H1 (cell line): ENCODE measurements around the gene PTGES. TPM values are rescaled to one million over a fixed set of nuclear protein-coding genes. Genes with fewer than 3 reads are reported as not detected.

ENCODE experiments used
- CTCF ChIA-PET: fragments of 300-600 bp; sonication (Branson Sonifier 250); formaldehyde crosslinking; loops from one replicate; lab custom pipeline; 2021; ENCODE audit not compliant: partially characterized antibody; lab: Charles Lee
- POLR2A ChIA-PET: fragments of 300-600 bp; sonication (Branson Sonifier 250); formaldehyde crosslinking; loops from one replicate; lab custom pipeline; 2021; ENCODE audit warnings: inconsistent platforms; ENCODE audit not compliant: partially characterized antibody; lab: Charles Lee
- DNase-seq, 2 experiments: peaks; one replicate each; pipeline versions ENCODE4 v3.0.0 to v3.0.0-alpha.2; 2010 to 2022; ENCODE audit warnings: low spot score in 2 of 2, low read depth in 1 of 2, mixed read lengths in 1 of 2
- FAIRE-seq: peaks from 2 replicates; lab custom pipeline; 2011; peaks lifted over from hg19 to GRCh38; lab: Jason Lieb, UNC
- H2AFZ ChIP-seq: 2 replicates; pipeline ENCODE4 v1.8.1; 2012; ENCODE audit warnings: low read length, inconsistent platforms
- H2AK5ac ChIP-seq: 2 replicates; pipeline ENCODE4 v1.6.1; 2013; ENCODE audit warnings: low read depth, low read length
- H2BK120ac ChIP-seq: replicated peaks from 2 replicates; pipeline ENCODE3; 2013; ENCODE audit warnings: low read depth, low read length, inconsistent platforms
- H2BK12ac ChIP-seq: 2 replicates; pipeline ENCODE4 v1.6.1; 2013; ENCODE audit warnings: low read depth, low read length
- H2BK15ac ChIP-seq: 2 replicates; pipeline ENCODE4 v1.6.1; 2013; ENCODE audit warnings: low read length
- H2BK20ac ChIP-seq: 2 replicates; pipeline ENCODE4 v1.6.1; 2013; ENCODE audit warnings: low read length
- H2BK5ac ChIP-seq: 2 replicates; pipeline ENCODE4 v1.6.1; 2013; ENCODE audit warnings: low read depth, low read length
- H3K14ac ChIP-seq: 2 replicates; pipeline ENCODE4 v1.6.1; 2013; ENCODE audit warnings: inconsistent platforms; ENCODE audit not compliant: insufficient read length
- H3K18ac ChIP-seq: 2 replicates; pipeline ENCODE4 v1.6.1; 2013; ENCODE audit warnings: low read length; ENCODE audit errors: extremely low read depth
- H3K23ac ChIP-seq: 2 replicates; pipeline ENCODE4 v1.6.1; 2013; ENCODE audit warnings: inconsistent platforms; ENCODE audit not compliant: insufficient read length
- H3K23me2 ChIP-seq: 2 replicates; pipeline ENCODE4 v1.6.1; 2013; ENCODE audit warnings: low read depth, low read length
- H3K27ac ChIP-seq: 2 replicates; pipeline ENCODE4 v1.6.1; 2011; ENCODE audit warnings: low read depth, low read length, inconsistent platforms
- H3K27me3 ChIP-seq, 4 experiments: replicated peaks in 1 of 4; 1 replicate in 1 of 4; 2 replicates in 3 of 4; pipeline versions ENCODE4 v1.6.1 to v1.8.1; 2011 to 2013; ENCODE audit warnings: low read length in 3 of 4, mild to moderate bottlenecking in 3 of 4, inconsistent platforms in 2 of 4, mixed read lengths in 2 of 4, moderate library complexity in 1 of 4; ENCODE audit not compliant: control insufficient read depth in 3 of 4, insufficient read depth in 3 of 4; ENCODE audit errors: extremely low read depth in 1 of 4
- H3K36me3 ChIP-seq, 4 experiments: 2 replicates each; pipeline versions ENCODE4 v1.6.1 to v1.8.1; 2011 to 2013; ENCODE audit warnings: mild to moderate bottlenecking in 4 of 4, low read length in 3 of 4, moderate library complexity in 2 of 4, control low read depth in 1 of 4, inconsistent platforms in 1 of 4; ENCODE audit not compliant: insufficient read depth in 4 of 4, control insufficient read depth in 2 of 4
- H3K4ac ChIP-seq: replicated peaks from 2 replicates; pipeline ENCODE3; 2013; ENCODE audit warnings: low read length, low read depth, mixed read lengths, inconsistent platforms; ENCODE audit not compliant: insufficient read length
- H3K4me1 ChIP-seq, 4 experiments: replicated peaks in 1 of 4; 1 replicate in 1 of 4; 2 replicates in 3 of 4; pipeline versions ENCODE4 v1.6.1 to v1.8.1; 2011 to 2013; ENCODE audit warnings: low read length in 3 of 4, inconsistent platforms in 2 of 4, mixed read lengths in 1 of 4; ENCODE audit not compliant: insufficient read depth in 4 of 4, control insufficient read depth in 3 of 4
- H3K4me2 ChIP-seq, 2 experiments: 2 replicates each; pipeline versions ENCODE4 v1.6.1 to v1.8.1; 2011 to 2013; ENCODE audit warnings: low read depth in 2 of 2, low read length in 2 of 2, control low read depth in 1 of 2, inconsistent platforms in 1 of 2, mild to moderate bottlenecking in 1 of 2; ENCODE audit not compliant: insufficient read depth in 1 of 2
- H3K4me3 ChIP-seq, 4 experiments: fragments of 200-600, 300-600 bp in 1 of 4; sonication (generic), shearing (Covaris generic), sonication (Bioruptor Twin) in 1 of 4; 2 replicates each; pipeline versions ENCODE4 v1.5.1 to v1.8.1; 2011 to 2016; ENCODE audit warnings: low read length in 4 of 4, low read depth in 3 of 4, control low read depth in 2 of 4, inconsistent platforms in 2 of 4, mild to moderate bottlenecking in 2 of 4, mixed read lengths in 1 of 4, moderate library complexity in 1 of 4; ENCODE audit not compliant: insufficient read depth in 2 of 4; ENCODE audit errors: extremely low read depth in 1 of 4
- H3K56ac ChIP-seq: replicated peaks from 2 replicates; pipeline ENCODE3; 2013; ENCODE audit warnings: low read depth, mild to moderate bottlenecking, mixed read lengths, low read length, inconsistent platforms; ENCODE audit not compliant: insufficient read length
- H3K79me1 ChIP-seq: 2 replicates; pipeline ENCODE4 v1.6.1; 2013; ENCODE audit warnings: low read depth, low read length, control low read depth
- H3K79me2 ChIP-seq, 2 experiments: 2 replicates each; pipeline versions ENCODE4 v1.6.1 to v1.8.1; 2012 to 2013; ENCODE audit warnings: low read length in 2 of 2, mild to moderate bottlenecking in 2 of 2, inconsistent platforms in 1 of 2; ENCODE audit not compliant: insufficient read depth in 2 of 2, control insufficient read depth in 1 of 2
- H3K9ac ChIP-seq, 4 experiments: replicated peaks in 1 of 4; 1 replicate in 1 of 4; 2 replicates in 3 of 4; pipeline versions ENCODE4 v1.6.1 to v1.8.1; 2011 to 2013; ENCODE audit warnings: low read depth in 3 of 4, low read length in 3 of 4, control low read depth in 2 of 4, mild to moderate bottlenecking in 2 of 4, moderate library complexity in 2 of 4, inconsistent platforms in 1 of 4; ENCODE audit errors: extremely low read depth in 1 of 4
- H3K9me3 ChIP-seq, 2 experiments: 2 replicates each; pipeline versions ENCODE4 v1.6.1 to v1.8.1; 2012 to 2013; ENCODE audit warnings: mild to moderate bottlenecking in 2 of 2, moderate library complexity in 2 of 2, control low read depth in 1 of 2, inconsistent platforms in 1 of 2, low read depth in 1 of 2, low read length in 1 of 2, mixed read lengths in 1 of 2; ENCODE audit not compliant: insufficient read depth in 2 of 2
- H4K20me1 ChIP-seq, 2 experiments: replicated peaks in 1 of 2; 2 replicates each; pipeline versions ENCODE3 to v1.8.1; 2011 to 2013; ENCODE audit warnings: inconsistent platforms in 2 of 2, low read length in 2 of 2, mild to moderate bottlenecking in 1 of 2; ENCODE audit not compliant: insufficient read depth in 2 of 2, control insufficient read depth in 1 of 2
- H4K5ac ChIP-seq: 2 replicates; pipeline ENCODE4 v1.6.1; 2013; ENCODE audit warnings: low read length, low read depth, mixed read lengths, inconsistent platforms; ENCODE audit not compliant: insufficient read length
- H4K8ac ChIP-seq: 2 replicates; pipeline ENCODE4 v1.8.0; 2013; ENCODE audit warnings: mild to moderate bottlenecking, moderate library complexity, low read length, inconsistent platforms; ENCODE audit not compliant: insufficient read depth; ENCODE audit errors: extremely low read depth
- H4K91ac ChIP-seq: replicated peaks from 2 replicates; pipeline ENCODE3; 2013; ENCODE audit warnings: low read length, mixed read lengths, inconsistent platforms; ENCODE audit not compliant: insufficient read length
- CBX8 ChIP-seq: fragments of 300-800, 300-1000 bp; sonication (generic); IDR thresholded peaks from 2 replicates; pipeline ENCODE4 v1.7.1; 2016; ENCODE audit warnings: low read depth, low read length, borderline replicate concordance
- CTCF ChIP-seq, 3 experiments: IDR thresholded peaks; 1 replicate in 2 of 3; 2 replicates in 1 of 3; pipeline versions ENCODE4 v1.5.1 to v1.6.1; 2011; ENCODE audit warnings: low read length in 3 of 3, mild to moderate bottlenecking in 3 of 3, inconsistent platforms in 2 of 3, low read depth in 1 of 3, moderate library complexity in 1 of 3; ENCODE audit not compliant: insufficient read depth in 1 of 3; ENCODE audit errors: control extremely low read depth in 1 of 3
- SP2 ChIP-seq: IDR thresholded peaks from 2 replicates; pipeline ENCODE4 v1.6.1; 2012; ENCODE audit warnings: mild to moderate bottlenecking, low read length, inconsistent platforms
- SRF ChIP-seq: IDR thresholded peaks from 2 replicates; pipeline ENCODE4 v1.6.1; 2011; ENCODE audit warnings: mild to moderate bottlenecking, low read depth, low read length, moderate library complexity
- ZNF274 ChIP-seq: IDR thresholded peaks from 2 replicates; pipeline ENCODE4 v1.7.0; 2012; ENCODE audit warnings: low read length, borderline replicate concordance; ENCODE audit errors: extremely low read depth
- WGBS, 2 experiments: shearing (Covaris generic) in 1 of 2; methylation state at CpG; one replicate each; pipeline versions ENCODE4 v1.1.6 to v1.1.7; 2013 to 2015; ENCODE audit warnings: low lambda C conversion rate in 2 of 2, mixed read lengths in 2 of 2, inconsistent platforms in 1 of 2, low coverage in 1 of 2, missing lambda C conversion rate in 1 of 2; ENCODE audit not compliant: insufficient replicate concordance in 2 of 2, insufficient coverage in 1 of 2, insufficient read length in 1 of 2; ENCODE audit errors: extremely low coverage in 1 of 2, missing lambda C conversion rate in 1 of 2; 5-methylcytosine and 5-hydroxymethylcytosine counted together
- polyA plus RNA-seq, 7 experiments: library from polyadenylated mRNA; depleted of rRNA in 3 of 7; stranded (reverse) in 5 of 7; unstranded in 2 of 7; fragments of >200 nt in 5 of 7; fragments of 200-250 nt in 2 of 7; gene quantifications; 1 replicate in 5 of 7; 2 replicates in 1 of 7; 4 replicates in 1 of 7; pipeline versions ENCODE4 v1.2.1 to v1.2.3, GENCODE V29; 2011 to 2013; ENCODE audit warnings: missing spikeins in 2 of 7, mixed read lengths in 2 of 7
- total RNA-seq: library from RNA; stranded (reverse); fragmentation: NEBNext Ultra II Directional; extraction: Animal tissue kit (Norgen Biotek cat#: 25700); gene quantifications from 2 replicates; pipeline ENCODE4 v1.2.1, GENCODE V29; 2021

Gene PTGES
- total and polyA plus RNA-seq, 2 of the 8 experiments (the other 6 are each of a cell fraction or from before 2014, with no cell fraction given) = 3.2 to 5.1 TPM

GRCh38 chr9:129703667-129704355 is 49.0 kb downstream of the PTGES start:
- WGBS, 2 experiments = 96% methylated on average over 15 of the region's 17 CpGs; no CpG with 5 or more reads in 1 of the 2 experiments
- Histone ChIP-seq H3K9me3 (no peaks in the 10 kb centered on the region), H3K79me2 (no peaks in the 10 kb centered on the region), H4K8ac (no peak overlapping the region), H4K20me1 (no peaks in the 10 kb centered on the region), H3K18ac (no peak overlapping the region), H3K79me1 (peaks cover 3% of the 10 kb centered on the region; the same call in 1 of the 2 replicates), H3K4me1 (peaks cover 0 to under 1% (median 0%) of the 10 kb centered on the region in 4 experiments; a peak in 1 of 7 replicates), H3K9ac (no peak overlapping the region), H4K5ac (no peak overlapping the region), H3K4me3 (no peak overlapping the region), H3K27me3 (no peaks in the 10 kb centered on the region), H2BK15ac (no peak overlapping the region), H2AK5ac (no peak overlapping the region), H3K4ac (no peak overlapping the region), H3K56ac (no peak overlapping the region), H2BK12ac (no peak overlapping the region), H3K23ac (no peak overlapping the region), H3K14ac (no peak overlapping the region), H2BK120ac (no peak overlapping the region), H2AFZ (no peak overlapping the region), H3K4me2 (no peak overlapping the region), H3K23me2 (0 out of 2 replicates have a peak, but pooled peaks cover 2% of the 10 kb centered on the region), H3K27ac (no peak overlapping the region), H3K36me3 (no peaks in the 10 kb centered on the region), H2BK5ac (no peak overlapping the region), H2BK20ac (no peak overlapping the region), H4K91ac (no peak overlapping the region)
- ChIA-PET CTCF (interaction anchor here (0.8 to 2.9 kb wide), 5 partner anchors 13 to 86 kb away, joined by 3 to 9 read pairs (median 8); no protein-coding TSS in a partner anchor), POLR2A (interaction anchor here (1.6 kb wide), 1 partner anchor 9 kb away, joined by 4 read pairs; no protein-coding TSS in a partner anchor)
- FAIRE-seq (no peak), DNase-seq (no peak)
- TF ChIP-seq CBX8 (no peak), ZNF274 (no peak), SP2 (no peak), CTCF (IDR thresholded peaks at IDR 0.05; ENCODE audit: control extremely low read depth in 1 of 3, insufficient read depth in 1 of 3, low read depth in 1 of 3, low read length in 3 of 3) (no peak), SRF (no peak)
